ENCODE results near the gene ACAA2. TPM values are rescaled to one million over a fixed set of nuclear protein-coding genes. Genes with fewer than 3 reads are reported as not detected.

ACAA2 gene
- polyA plus RNA-seq, 2 of the 4 experiments (the other 2 are of a cell fraction): 30.9 to 47.5 TPM

- peaks cover 10% of the 10 kb centered on the region; the same call in 2 of the 3 replicates for H3K9me3 ChIP-seq
- 81% methylated on average over 4 of the region's 4 CpGs for WGBS (ENCODE audit: missing lambda C conversion rate)
- H3K4me3 ChIP-seq: no peak overlapping the region
- no peak for ATAC-seq
- FAIRE-seq: no peak
- ChIA-PET CTCF (interaction anchor here (2.0 kb wide), 1 partner anchor 25 kb away, joined by 16 read pairs; no protein-coding TSS in a partner anchor), POLR2A (interaction anchor here (1.0 kb wide), 1 partner anchor 11 kb away, joined by 3 read pairs; no protein-coding TSS in a partner anchor)
- no peak overlapping the region for H3K4me2 ChIP-seq
- DNase-seq (ENCODE audit: low read depth in 1 of 2, low spot score in 1 of 2): no peak
- TF ChIP-seq RARB (CRISPR knock-in tag; IDR thresholded peaks at IDR 0.05) (no peak), ESRRA (IDR thresholded peaks at IDR 0.05; ENCODE audit: borderline replicate concordance, low read length) (no peak), MAZ (IDR thresholded peaks at IDR 0.05; ENCODE audit: borderline replicate concordance, low read depth, low read length) (no peak), HEYL (CRISPR knock-in tag; IDR thresholded peaks at IDR 0.05) (no peak), EP300 (IDR thresholded peaks at IDR 0.05) (no peak), KDM1A (IDR thresholded peaks at IDR 0.05; ENCODE audit: low read depth) (no peak), HOXB13 (CRISPR knock-in tag; IDR thresholded peaks at IDR 0.05; ENCODE audit: low read depth) (no peak), CHD2 (IDR thresholded peaks at IDR 0.05; ENCODE audit: low read length, partially characterized antibody) (no peak), NR3C1 (IDR thresholded peaks at IDR 0.05) (no peak), TFCP2L1 (CRISPR knock-in tag; IDR thresholded peaks at IDR 0.05) (no peak), SMC3 (IDR thresholded peaks at IDR 0.05) (no peak), PHF8 (IDR thresholded peaks at IDR 0.05; ENCODE audit: borderline replicate concordance, low read depth) (no peak), NPAS2 (CRISPR knock-in tag; IDR thresholded peaks at IDR 0.05; ENCODE audit: borderline replicate concordance) (no peak), KDM5A (IDR thresholded peaks at IDR 0.05) (no peak), GATA3 (IDR thresholded peaks at IDR 0.05; ENCODE audit: borderline replicate concordance) (no peak), ZSCAN20 (CRISPR knock-in tag; IDR thresholded peaks at IDR 0.05) (no peak), FOXS1 (CRISPR knock-in tag; IDR thresholded peaks at IDR 0.05) (no peak)
- peaks cover 40% of the 10 kb centered on the region for H3K4me1 ChIP-seq
- peak overlapping the region; percentile 43 to 81 for H3K27ac ChIP-seq
Measured at GRCh38 chr18:49833814-49834213, 20.5 kb upstream of the ACAA2 start.

GRCh38 chr18:49832221-49832647, 18.9 kb upstream of the ACAA2 start:
- ChIA-PET POLR2A (no interaction called here), CTCF (no interaction called here)
- WGBS (ENCODE audit: missing lambda C conversion rate): 87% methylated on average over 2 of the region's 2 CpGs
- no peak overlapping the region for H3K4me3 ChIP-seq
- H3K27ac ChIP-seq: no peak overlapping the region
- H3K9me3 ChIP-seq: peaks cover 20% of the 10 kb centered on the region
- no peak for ATAC-seq
- H3K4me1 ChIP-seq: peaks cover 29% of the 10 kb centered on the region
- TF ChIP-seq KDM1A (IDR thresholded peaks at IDR 0.05; ENCODE audit: low read depth) (no peak), ZFP36 (IDR thresholded peaks at IDR 0.05; ENCODE audit: borderline replicate concordance, partially characterized antibody) (no peak), POLR2AphosphoS2 (conservative IDR thresholded peaks at IDR 0.05; ENCODE audit: low read length) (no peak), RCOR1 (IDR thresholded peaks at IDR 0.05; ENCODE audit: low read depth, low read length) (no peak), JUN (IDR thresholded peaks at IDR 0.05) (no peak), MAX (IDR thresholded peaks at IDR 0.05) (no peak), POLR2A (IDR thresholded peaks at IDR 0.05; ENCODE audit: low read length) (no peak), ZSCAN20 (CRISPR knock-in tag; IDR thresholded peaks at IDR 0.05) (no peak), RAD21 (conservative IDR thresholded peaks at IDR 0.05 in 1 of 2, IDR thresholded peaks at IDR 0.05 in 1 of 2) (no peak)
- no peak for DNase-seq (ENCODE audit: low read depth in 1 of 2, low spot score in 1 of 2)
- no peak overlapping the region for H3K4me2 ChIP-seq
- FAIRE-seq: no peak

- WGBS (ENCODE audit: missing lambda C conversion rate): 95% methylated on average over 1 of the region's 1 CpG
- CTCF ChIA-PET: no interaction called here
- Histone ChIP-seq H3K4me3 (no peak overlapping the region), H3K4me1 (no peaks in the 10 kb centered on the region), H3K27ac (no peak overlapping the region), H3K9me3 (peaks cover 22% of the 10 kb centered on the region), H3K4me2 (no peak overlapping the region)
- FAIRE-seq: no peak
- no peak for ATAC-seq
- no peak for DNase-seq (ENCODE audit: low read depth in 1 of 2, low spot score in 1 of 2)
- POLR2A ChIA-PET: no interaction called here
- no peak for TF ChIP-seq JUNB (IDR thresholded peaks at IDR 0.05)
- TF ChIP-seq HMGXB4 (CRISPR knock-in tag; IDR thresholded peaks at IDR 0.05; ENCODE audit: borderline replicate concordance): no peak
- no peak for TF ChIP-seq CTCF (IDR thresholded peaks at IDR 0.05)
- TF ChIP-seq USF2 (IDR thresholded peaks at IDR 0.05): no peak
- no peak for TF ChIP-seq BCL3 (IDR thresholded peaks at IDR 0.05)
- no peak for TF ChIP-seq CHD4 (IDR thresholded peaks at IDR 0.05; ENCODE audit: borderline replicate concordance)
- TF ChIP-seq MAZ (IDR thresholded peaks at IDR 0.05; ENCODE audit: borderline replicate concordance, low read depth, low read length): no peak
- no peak for TF ChIP-seq CBX2 (IDR thresholded peaks at IDR 0.05; ENCODE audit: borderline replicate concordance, low read depth)
- TF ChIP-seq FOSB (CRISPR knock-in tag; IDR thresholded peaks at IDR 0.05): no peak
Measured at GRCh38 chr18:49827996-49828395, 14.7 kb upstream of the ACAA2 start.

Measured in A549 (cell line).